DOHH2 (cell line): ENCODE data around the gene POMGNT2.

Source experiments
- H3F3A ChIP-seq: fragments of 200-600 bp; sonication (generic), shearing (Covaris generic); 2 replicates; pipeline ENCODE4 v1.6.0; 2016; ENCODE audit warnings: antibody characterized with exemption, mild to moderate bottlenecking; ENCODE audit not compliant: control insufficient read depth, insufficient read depth
- H3K27ac ChIP-seq: fragments of 200-600 bp; sonication (generic); 2 replicates; pipeline ENCODE4 v1.5.1; 2014; ENCODE audit warnings: low read depth, mild to moderate bottlenecking, low read length, moderate library complexity
- H3K27me3 ChIP-seq: fragments of 200-600 bp; sonication (generic); 2 replicates; pipeline ENCODE4 v1.6.1; 2014; ENCODE audit warnings: mild to moderate bottlenecking, low read length, mixed read lengths; ENCODE audit not compliant: control insufficient read depth
- H3K36me3 ChIP-seq: fragments of 200-600 bp; sonication (generic); 2 replicates; pipeline ENCODE4 v1.6.1; 2014; ENCODE audit warnings: mild to moderate bottlenecking, low read length, moderate library complexity, mixed read lengths; ENCODE audit not compliant: control insufficient read depth
- H3K4me1 ChIP-seq: fragments of 200-600 bp; sonication (generic); 2 replicates; pipeline ENCODE4 v1.6.1; 2014; ENCODE audit warnings: mild to moderate bottlenecking, low read length, mixed read lengths; ENCODE audit not compliant: control insufficient read depth
- H3K4me2 ChIP-seq: fragments of 200-600 bp; sonication (generic); 2 replicates; pipeline ENCODE4 v1.6.0; 2014; ENCODE audit warnings: mild to moderate bottlenecking, low read length, moderate library complexity
- H3K4me3 ChIP-seq: fragments of 200-600 bp; sonication (generic); 2 replicates; pipeline ENCODE4 v1.5.1; 2014; ENCODE audit warnings: mild to moderate bottlenecking, low read length, mixed read lengths
- H3K79me2 ChIP-seq: fragments of 200-600 bp; sonication (generic); 2 replicates; pipeline ENCODE4 v1.6.1; 2014; ENCODE audit warnings: mild to moderate bottlenecking, low read length, mixed read lengths; ENCODE audit not compliant: control insufficient read depth
- H3K9me2 ChIP-seq: fragments of 200-600 bp; sonication (generic); replicated peaks from 2 replicates; pipeline ENCODE4 v1.6.1; 2014; ENCODE audit warnings: mild to moderate bottlenecking, low read length, mixed read lengths; ENCODE audit not compliant: control insufficient read depth
- H3K9me3 ChIP-seq: fragments of 200-600 bp; sonication (generic); 2 replicates; pipeline ENCODE4 v1.6.1; 2014; ENCODE audit warnings: antibody characterized with exemption, low read length, mixed read lengths; ENCODE audit not compliant: control insufficient read depth, insufficient read depth
- H4K20me1 ChIP-seq: fragments of 200-600 bp; sonication (generic); 2 replicates; pipeline ENCODE4 v1.6.0; 2014; ENCODE audit warnings: low read depth, mild to moderate bottlenecking, antibody characterized with exemption, low read length, moderate library complexity; ENCODE audit not compliant: control insufficient read depth, insufficient read depth
- EZH2phosphoT487 ChIP-seq: fragments of 200-600 bp; sonication (generic); IDR thresholded peaks from 2 replicates; pipeline ENCODE4 v1.6.1; 2017; ENCODE audit warnings: borderline replicate concordance, mild to moderate bottlenecking, antibody characterized with exemption, low read length, moderate library complexity, mixed read lengths
- TF ChIP-seq, protein P1 (sequence below): fragments of 200-600 bp; sonication (generic); IDR thresholded peaks from one replicate; pipeline ENCODE4 v1.5.1; 2014; ENCODE audit warnings: antibody characterized with exemption, mild to moderate bottlenecking, low read depth, low read length; ENCODE audit not compliant: poor library complexity, severe bottlenecking

Gene POMGNT2

DNA sequence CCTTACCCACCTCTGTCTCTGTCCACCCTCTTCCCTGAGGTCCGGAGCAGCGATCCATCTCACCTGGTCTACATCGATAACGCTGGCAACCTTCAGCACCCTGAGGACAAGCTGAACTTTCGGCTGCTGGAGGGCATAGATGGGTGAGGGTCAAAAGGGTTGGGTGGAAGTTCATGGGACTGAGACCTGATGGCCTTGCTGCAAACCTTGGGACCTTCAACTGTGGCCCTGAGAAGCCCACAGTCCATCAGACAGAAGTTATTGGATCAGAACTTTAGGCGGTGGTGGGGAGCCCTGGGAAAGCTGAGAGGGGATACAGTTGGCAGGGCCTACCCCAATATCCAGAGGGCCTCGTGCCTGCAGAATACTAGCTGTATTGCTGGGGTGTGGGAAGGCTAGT is 50.5 kb downstream of the POMGNT2 start:
- no peaks in the 10 kb centered on the region; the same call in 1 of the 2 replicates for H3K27me3 ChIP-seq
- no peak overlapping the region for H3K4me2 ChIP-seq
- no peaks in the 10 kb centered on the region for H3K36me3 ChIP-seq
- no peak overlapping the region for H3K27ac ChIP-seq
- no peaks in the 10 kb centered on the region for H3K9me3 ChIP-seq
- H3K79me2 ChIP-seq, result no peaks in the 10 kb centered on the region
- no peaks in the 10 kb centered on the region for H3K9me2 ChIP-seq
- no peak overlapping the region for H3K4me3 ChIP-seq
- H4K20me1 ChIP-seq, result no peaks in the 10 kb centered on the region
- TF ChIP-seq EZH2phosphoT487, result no peak
- TF ChIP-seq, protein P1, sequence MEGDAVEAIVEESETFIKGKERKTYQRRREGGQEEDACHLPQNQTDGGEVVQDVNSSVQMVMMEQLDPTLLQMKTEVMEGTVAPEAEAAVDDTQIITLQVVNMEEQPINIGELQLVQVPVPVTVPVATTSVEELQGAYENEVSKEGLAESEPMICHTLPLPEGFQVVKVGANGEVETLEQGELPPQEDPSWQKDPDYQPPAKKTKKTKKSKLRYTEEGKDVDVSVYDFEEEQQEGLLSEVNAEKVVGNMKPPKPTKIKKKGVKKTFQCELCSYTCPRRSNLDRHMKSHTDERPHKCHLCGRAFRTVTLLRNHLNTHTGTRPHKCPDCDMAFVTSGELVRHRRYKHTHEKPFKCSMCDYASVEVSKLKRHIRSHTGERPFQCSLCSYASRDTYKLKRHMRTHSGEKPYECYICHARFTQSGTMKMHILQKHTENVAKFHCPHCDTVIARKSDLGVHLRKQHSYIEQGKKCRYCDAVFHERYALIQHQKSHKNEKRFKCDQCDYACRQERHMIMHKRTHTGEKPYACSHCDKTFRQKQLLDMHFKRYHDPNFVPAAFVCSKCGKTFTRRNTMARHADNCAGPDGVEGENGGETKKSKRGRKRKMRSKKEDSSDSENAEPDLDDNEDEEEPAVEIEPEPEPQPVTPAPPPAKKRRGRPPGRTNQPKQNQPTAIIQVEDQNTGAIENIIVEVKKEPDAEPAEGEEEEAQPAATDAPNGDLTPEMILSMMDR, result no peak
- H3K4me1 ChIP-seq, result no peaks in the 10 kb centered on the region
- no peaks in the 10 kb centered on the region for H3F3A ChIP-seq

DNA sequence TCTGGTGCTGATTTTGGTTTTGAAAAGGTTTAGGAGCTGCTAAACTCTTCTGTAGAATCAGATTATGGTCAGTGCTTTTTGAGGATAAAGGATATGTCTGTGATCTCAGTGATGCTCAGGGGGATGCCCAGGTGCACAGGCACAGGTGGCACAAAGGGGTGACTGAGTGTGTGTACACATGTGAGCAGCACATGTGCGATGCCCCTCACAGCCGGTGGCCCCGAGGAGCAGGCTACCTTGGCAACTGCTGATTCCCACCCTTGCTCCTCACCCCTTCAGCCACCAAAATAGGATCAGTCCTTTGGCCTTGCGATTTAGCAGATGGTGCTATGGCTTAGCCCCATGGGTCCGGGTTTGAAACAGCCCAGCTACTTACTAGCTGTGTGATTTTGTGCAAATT is 51.1 kb downstream of the POMGNT2 start:
- no peaks in the 10 kb centered on the region for H3K4me1 ChIP-seq
- H3K9me3 ChIP-seq, result no peaks in the 10 kb centered on the region
- no peak overlapping the region for H3K27ac ChIP-seq
- no peaks in the 10 kb centered on the region for H4K20me1 ChIP-seq
- H3K4me3 ChIP-seq, result no peak overlapping the region
- no peaks in the 10 kb centered on the region; the same call in 1 of the 2 replicates for H3K27me3 ChIP-seq
- no peaks in the 10 kb centered on the region for H3F3A ChIP-seq
- H3K4me2 ChIP-seq, result no peak overlapping the region
- H3K9me2 ChIP-seq, result no peaks in the 10 kb centered on the region
- H3K79me2 ChIP-seq, result no peaks in the 10 kb centered on the region
- no peaks in the 10 kb centered on the region for H3K36me3 ChIP-seq
- no peak for TF ChIP-seq EZH2phosphoT487
- TF ChIP-seq, protein P1, result no peak

DNA sequence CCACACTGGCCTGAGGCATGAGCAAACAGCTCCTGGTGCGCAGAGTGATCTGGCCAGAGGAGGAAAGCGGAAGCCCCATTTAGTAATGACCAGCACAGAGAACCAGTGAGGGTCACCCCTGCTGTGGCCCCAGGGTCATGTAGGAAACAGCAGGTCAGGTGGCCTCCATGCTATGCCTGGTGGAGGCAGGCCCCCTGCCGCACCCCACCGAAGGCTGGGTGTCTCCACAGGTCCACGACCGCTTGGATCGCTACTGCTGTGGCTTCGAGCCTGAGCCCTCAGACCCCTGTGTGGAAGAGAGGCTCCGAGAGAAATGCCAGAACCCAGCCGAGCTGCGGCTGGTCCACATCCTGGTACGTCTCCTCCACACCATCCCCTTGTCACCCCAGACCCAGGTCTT is 52.6 kb downstream of the POMGNT2 start:
- Histone ChIP-seq H3K36me3 (no peaks in the 10 kb centered on the region), H3K79me2 (no peaks in the 10 kb centered on the region), H3K27ac (no peak overlapping the region), H3F3A (no peaks in the 10 kb centered on the region), H3K27me3 (no peaks in the 10 kb centered on the region; the same call in 1 of the 2 replicates), H3K4me3 (no peak overlapping the region), H3K4me1 (no peaks in the 10 kb centered on the region), H3K9me3 (no peaks in the 10 kb centered on the region), H4K20me1 (no peaks in the 10 kb centered on the region), H3K9me2 (no peaks in the 10 kb centered on the region), H3K4me2 (no peak overlapping the region)
- TF ChIP-seq, protein P1, result no peak
- no peak for TF ChIP-seq EZH2phosphoT487

DNA sequence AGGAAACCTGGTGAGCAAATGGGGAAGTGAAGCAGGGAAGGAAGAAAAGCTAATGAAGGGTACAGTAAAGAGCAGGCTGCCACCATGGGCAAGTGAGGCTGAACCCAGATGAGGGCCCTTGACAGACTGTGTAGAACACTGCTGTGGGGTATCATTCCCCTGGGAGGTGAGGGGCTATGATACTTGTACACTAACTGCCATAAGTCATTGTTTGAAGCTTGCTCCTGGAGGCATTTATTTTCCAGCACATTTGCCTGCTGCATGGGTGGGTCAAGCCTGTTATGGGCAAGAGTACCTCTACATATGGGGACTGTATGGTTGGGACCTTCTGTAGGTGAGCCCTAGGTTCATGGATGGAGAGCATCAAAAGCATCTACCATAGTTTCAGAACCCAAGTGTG is 57.4 kb downstream of the POMGNT2 start:
- no peak overlapping the region for H3K4me3 ChIP-seq
- H3K9me2 ChIP-seq, result no peaks in the 10 kb centered on the region
- H3K27ac ChIP-seq, result no peak overlapping the region
- no peak for TF ChIP-seq EZH2phosphoT487
- TF ChIP-seq, protein P1, result no peak
- H3K79me2 ChIP-seq, result no peaks in the 10 kb centered on the region
- no peaks in the 10 kb centered on the region for H3K27me3 ChIP-seq
- no peak overlapping the region for H3K4me2 ChIP-seq
- no peaks in the 10 kb centered on the region for H3K36me3 ChIP-seq
- H4K20me1 ChIP-seq, result no peaks in the 10 kb centered on the region
- H3F3A ChIP-seq, result no peaks in the 10 kb centered on the region
- H3K9me3 ChIP-seq, result peaks cover 11% of the 10 kb centered on the region; the same call in 1 of the 2 replicates
- H3K4me1 ChIP-seq, result no peaks in the 10 kb centered on the region
